Fibroblast of villous mesenchyme (primary cell): ENCODE results near the gene RAD51B. TPM values are rescaled to one million over a fixed set of nuclear protein-coding genes. Genes with fewer than 3 reads are reported as not detected.

Source experiments
- DNase-seq: peaks from one replicate; pipeline ENCODE4 v3.0.0-alpha.2; 2010; ENCODE audit warnings: low read depth
- H3K4me3 ChIP-seq: 2 replicates; pipeline ENCODE4 v1.5.1; 2011; ENCODE audit warnings: low read depth, mild to moderate bottlenecking, low read length
- CTCF ChIP-seq: IDR thresholded peaks from 2 replicates; pipeline ENCODE4 v1.5.1; 2012; ENCODE audit warnings: low read depth, mild to moderate bottlenecking, low read length; ENCODE audit not compliant: insufficient read depth
- total RNA-seq: library from RNA; depleted of rRNA; stranded (reverse); fragments of >200 nt; gene quantifications from 2 replicates; pipeline ENCODE4 v1.2.3, GENCODE V29; 2012

The RAD51B gene
- total RNA-seq, 1 donor = 22.0 TPM

DNA sequence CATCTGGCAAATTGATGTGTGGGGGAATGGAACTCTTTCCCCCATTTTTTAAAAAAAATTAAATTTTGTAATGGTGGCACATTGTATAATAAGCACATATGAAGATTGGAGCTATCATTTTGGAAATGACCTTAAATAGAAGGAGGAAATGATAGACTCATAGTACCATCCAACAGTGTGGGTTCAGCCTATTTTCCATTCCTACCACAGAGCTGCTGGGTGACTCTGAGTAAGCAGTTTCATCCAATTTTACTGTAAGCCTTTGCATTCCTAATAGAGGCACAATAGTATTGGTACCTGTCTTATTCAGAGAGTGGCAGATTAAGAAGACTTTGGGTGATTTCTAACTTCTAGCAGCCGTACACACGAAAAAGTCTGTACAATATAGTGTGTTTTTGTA, 304.5 kb downstream of the RAD51B start:
- DNase-seq = no peak
- H3K4me3 ChIP-seq = no peak overlapping the region
- TF ChIP-seq CTCF = no peak

DNA sequence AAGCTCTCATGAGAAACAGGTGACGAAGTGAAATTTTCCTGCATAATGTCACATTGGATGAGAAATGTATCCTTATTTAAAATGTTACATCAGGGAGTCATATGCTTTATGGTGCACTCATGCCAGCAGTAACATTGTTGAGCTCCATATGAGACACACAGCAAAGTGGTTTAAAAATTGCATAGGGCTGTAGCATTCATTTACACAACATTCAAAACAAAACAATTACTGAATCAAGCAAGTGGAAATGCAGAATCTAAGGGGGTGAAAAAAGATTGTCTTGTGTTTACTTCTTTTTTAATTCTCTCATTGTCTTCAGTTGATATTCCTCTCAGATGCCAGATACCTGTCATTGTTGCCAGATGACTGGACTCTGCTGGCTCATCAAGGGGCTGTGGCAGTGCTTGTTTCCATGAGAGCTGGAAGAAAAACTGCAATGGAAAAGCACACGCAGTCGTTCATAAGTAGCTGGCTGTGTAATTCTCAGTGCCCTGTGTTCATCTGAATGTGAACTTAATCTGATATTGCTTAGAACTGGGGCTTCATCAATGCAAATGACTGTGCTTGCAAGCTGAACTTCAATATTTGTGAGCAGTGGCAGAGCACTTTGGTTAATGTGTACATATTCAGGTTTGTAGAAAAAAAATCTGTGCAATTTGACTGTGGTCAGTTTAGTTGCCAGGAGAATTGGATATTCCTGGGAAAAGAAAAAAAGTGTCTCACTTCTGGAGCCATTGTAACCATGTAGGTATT, 305.6 kb downstream of the RAD51B start:
- H3K4me3 ChIP-seq = no peak overlapping the region
- TF ChIP-seq CTCF = no peak
- no peak for DNase-seq

DNA sequence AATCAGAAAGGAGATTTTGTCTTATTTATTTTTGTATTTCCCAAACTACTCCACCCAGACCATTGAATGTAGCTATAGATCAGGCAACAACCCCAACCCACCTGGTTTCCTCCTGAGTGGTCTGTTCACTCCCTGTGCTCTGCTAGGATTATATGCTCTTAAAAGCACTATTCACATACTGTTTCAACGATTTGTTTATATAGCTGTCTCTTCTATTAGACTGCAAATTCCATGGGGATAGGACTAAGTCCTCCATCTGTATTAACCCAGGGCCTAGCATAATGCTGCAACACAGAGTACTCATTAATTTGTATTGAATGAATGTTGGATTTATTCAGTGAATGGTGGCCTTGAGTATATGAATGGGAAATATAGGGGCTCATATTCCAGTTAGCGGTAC, 307.6 kb downstream of the RAD51B start:
- no peak for TF ChIP-seq CTCF
- no peak overlapping the region for H3K4me3 ChIP-seq
- no peak for DNase-seq

DNA sequence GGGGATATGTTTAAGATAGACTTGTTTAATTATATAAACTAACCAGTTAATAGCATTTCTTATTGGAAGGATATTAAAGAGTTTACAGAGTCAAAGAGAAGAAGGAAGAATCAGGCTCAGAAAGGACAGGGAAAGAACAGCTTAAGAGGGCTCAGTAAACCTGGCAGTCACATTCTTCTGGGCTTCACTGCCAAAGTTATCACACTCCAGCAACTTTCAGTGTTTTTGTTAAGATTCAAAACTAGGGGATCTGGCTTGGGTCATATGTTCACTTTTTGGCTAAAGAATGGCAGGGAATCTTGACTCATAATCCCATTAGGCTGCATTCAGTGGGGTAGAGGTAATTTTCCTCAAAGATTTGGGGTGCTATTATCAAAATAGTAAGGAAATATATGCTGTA, 312.3 kb downstream of the RAD51B start:
- no peak for TF ChIP-seq CTCF
- no peak for DNase-seq
- no peak overlapping the region for H3K4me3 ChIP-seq

- H3K4me3 ChIP-seq = no peak overlapping the region
- no peak for TF ChIP-seq CTCF
- no peak for DNase-seq
These were observed 313.1 kb downstream of the RAD51B start for GRCh38 chr14:68132563-68133121.

DNA sequence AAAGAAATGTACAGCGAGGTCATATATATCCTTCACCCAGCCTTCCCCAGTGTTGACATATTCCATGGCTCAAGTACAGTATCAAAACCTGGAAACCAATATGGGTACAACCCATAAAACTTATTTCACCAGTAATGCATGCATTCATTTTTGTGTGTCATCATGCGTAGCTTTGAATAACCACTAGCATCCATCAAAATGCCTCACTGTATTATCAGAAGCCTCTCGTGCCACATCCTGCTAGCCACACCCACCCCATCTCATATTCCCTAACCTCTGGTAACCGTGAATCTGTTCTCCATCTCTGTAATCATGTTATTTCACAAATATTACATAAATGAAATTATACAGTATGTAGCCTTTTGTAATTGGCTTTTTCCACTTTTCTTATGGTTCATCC, 314.3 kb downstream of the RAD51B start:
- TF ChIP-seq CTCF = no peak
- no peak overlapping the region for H3K4me3 ChIP-seq
- DNase-seq = no peak
